GM12878 (cell line): ENCODE measurements around the gene NDRG2. TPM values are rescaled to one million over a fixed set of nuclear protein-coding genes. Genes with fewer than 3 reads are reported as not detected.

Experiments used
- ATAC-seq: fragments of 200-7000 bp; cut with Tn5 transposase; 3 replicates; pipeline ENCODE4 v1.9.1; 2020; ENCODE audit warnings: mild to moderate bottlenecking, moderate library complexity
- BruUV-seq: library from RNA; stranded (reverse); fragments of 400-500 nt; replicated peaks from 2 replicates; lab custom pipeline; 2021; lab: Mats Ljungman, UMichigan
- CTCF ChIA-PET: fragments of 300-600 bp; sonication (Branson Sonifier 250); formaldehyde crosslinking; extraction: SDS; loops from one replicate; lab custom pipeline; 2021; ENCODE audit warnings: inconsistent platforms; lab: Yijun Ruan, JAX
- POLR2A ChIA-PET: fragments of 350-600 bp; formaldehyde crosslinking; extraction: SDS; loops from one replicate; lab custom pipeline; 2021; ENCODE audit warnings: inconsistent platforms; lab: Charles Lee
- RAD21 ChIA-PET: fragments of 300-600 bp; sonication (Branson Sonifier 250); formaldehyde crosslinking; loops from one replicate; lab custom pipeline; 2023; ENCODE audit warnings: antibody characterized with exemption; ENCODE audit not compliant: unreplicated experiment; lab: Charles Lee
- SMC1A ChIA-PET: fragments of 300-600 bp; sonication (Branson Sonifier 250); formaldehyde crosslinking; loops from one replicate; lab custom pipeline; 2023; ENCODE audit not compliant: unreplicated experiment, uncharacterized antibody; lab: Charles Lee
- DNase-seq: peaks from one replicate; pipeline ENCODE4 v3.0.0-alpha.2; 2011; ENCODE audit warnings: low read depth, low spot score
- FAIRE-seq: peaks from 3 replicates; lab custom pipeline; 2011; peaks lifted over from hg19 to GRCh38; lab: Jason Lieb, UNC
- H2AFZ ChIP-seq: 2 replicates; pipeline ENCODE4 v1.6.0; 2011; ENCODE audit warnings: low read depth, low read length, control low read depth; ENCODE audit not compliant: control insufficient read depth
- H3K27ac ChIP-seq: 2 replicates; pipeline ENCODE4 v1.5.1; 2011; ENCODE audit warnings: control low read depth; ENCODE audit not compliant: control insufficient read depth, insufficient read depth
- H3K27me3 ChIP-seq, 2 experiments: replicated peaks in 1 of 2; 2 replicates each; pipeline versions ENCODE4 v1.6.0 to v1.6.1; 2011; ENCODE audit warnings: low read length in 1 of 2; ENCODE audit not compliant: control insufficient read depth in 2 of 2, insufficient read depth in 2 of 2
- H3K36me3 ChIP-seq, 2 experiments: 2 replicates each; pipeline ENCODE4 v1.5.1; 2011; ENCODE audit warnings: low read length in 1 of 2; ENCODE audit not compliant: control insufficient read depth in 2 of 2, insufficient read depth in 2 of 2
- H3K4me1 ChIP-seq: 2 replicates; pipeline ENCODE4 v1.6.1; 2011; ENCODE audit warnings: mild to moderate bottlenecking, low read length, moderate library complexity, mixed read lengths; ENCODE audit not compliant: control insufficient read depth, insufficient read depth
- H3K4me2 ChIP-seq: 2 replicates; pipeline ENCODE4 v1.6.0; 2011; ENCODE audit warnings: control low read depth; ENCODE audit not compliant: control insufficient read depth, insufficient read depth
- H3K4me3 ChIP-seq: fragments of 200-600 bp; sonication (generic); 2 replicates; pipeline ENCODE4 v1.5.1; 2016
- H3K79me2 ChIP-seq: 2 replicates; pipeline ENCODE4 v1.6.0; 2011; ENCODE audit warnings: low read length; ENCODE audit not compliant: control insufficient read depth, insufficient read depth
- H3K9ac ChIP-seq: 2 replicates; pipeline ENCODE4 v1.8.0; 2011; ENCODE audit warnings: low read length, control low read depth, mixed read lengths; ENCODE audit not compliant: control insufficient read depth, insufficient read depth
- H3K9me3 ChIP-seq: replicated peaks from 3 replicates; pipeline ENCODE4 v1.5.1; 2011; ENCODE audit warnings: mild to moderate bottlenecking, low read length; ENCODE audit not compliant: control insufficient read depth, insufficient read depth
- H4K20me1 ChIP-seq: 2 replicates; pipeline ENCODE4 v1.6.0; 2011; ENCODE audit not compliant: control insufficient read depth, insufficient read depth
- BCL11A ChIP-seq: IDR thresholded peaks from 2 replicates; pipeline ENCODE4 v1.6.1; 2011; ENCODE audit warnings: low read depth, low read length
- CBFB ChIP-seq: IDR thresholded peaks from 2 replicates; pipeline ENCODE4 v1.6.1; 2016; ENCODE audit warnings: antibody characterized with exemption, low read depth
- CHD1 ChIP-seq: IDR thresholded peaks from 2 replicates; pipeline ENCODE4 v1.6.1; 2012; ENCODE audit warnings: low read depth, low read length, improper control_type of control experiment
- DPF2 ChIP-seq: fragments of 450-650 bp; IDR thresholded peaks from 2 replicates; pipeline ENCODE4 v1.6.1; 2017; ENCODE audit warnings: mild to moderate bottlenecking
- IKZF1 ChIP-seq: fragments of 450-650 bp; conservative IDR thresholded peaks from 2 replicates; pipeline ENCODE4 v1.6.1; 2017; ENCODE audit warnings: antibody characterized with exemption, mild to moderate bottlenecking
- KDM1A ChIP-seq: fragments of 200-600 bp; sonication (generic); IDR thresholded peaks from 2 replicates; pipeline ENCODE4 v1.6.1; 2016; ENCODE audit warnings: borderline replicate concordance
- MEF2B ChIP-seq: fragments of 450-650 bp; IDR thresholded peaks from 2 replicates; pipeline ENCODE4 v1.6.1; 2018; ENCODE audit warnings: mild to moderate bottlenecking, moderate library complexity; ENCODE audit not compliant: partially characterized antibody, poor library complexity, severe bottlenecking
- PAX8 ChIP-seq: fragments of 450-650 bp; IDR thresholded peaks from 2 replicates; pipeline ENCODE4 v1.6.1; 2017; ENCODE audit warnings: mild to moderate bottlenecking, moderate library complexity
- POLR2AphosphoS5 ChIP-seq: IDR thresholded peaks from 2 replicates; pipeline ENCODE4 v1.6.1; 2011; ENCODE audit warnings: mild to moderate bottlenecking, low read length, inconsistent platforms
- POU2F2 ChIP-seq: IDR thresholded peaks from 3 replicates; pipeline ENCODE4 v1.6.1; 2011; ENCODE audit warnings: low read depth, mild to moderate bottlenecking, low read length, borderline replicate concordance
- RAD21 ChIP-seq: IDR thresholded peaks from 2 replicates; pipeline ENCODE4 v1.6.1; 2011; ENCODE audit warnings: mild to moderate bottlenecking, low read depth, low read length, moderate library complexity; ENCODE audit not compliant: insufficient read depth
- RELA ChIP-seq: fragments of 450-650 bp; IDR thresholded peaks from 2 replicates; pipeline ENCODE4 v1.8.0; 2014; ENCODE audit warnings: borderline replicate concordance; ENCODE audit not compliant: partially characterized antibody
- SKIL ChIP-seq: fragments of 450-650 bp; IDR thresholded peaks from 2 replicates; pipeline ENCODE4 v1.6.1; 2017; ENCODE audit warnings: mild to moderate bottlenecking, low read depth, inconsistent platforms; ENCODE audit not compliant: poor library complexity, severe bottlenecking
- SRF ChIP-seq, 2 experiments: IDR thresholded peaks; 2 replicates each; pipeline ENCODE4 v1.6.1; 2011; ENCODE audit warnings: low read depth in 2 of 2, low read length in 2 of 2, mild to moderate bottlenecking in 1 of 2, moderate library complexity in 1 of 2
- TBL1XR1 ChIP-seq: IDR thresholded peaks from 2 replicates; pipeline ENCODE4 v1.6.1; 2012; ENCODE audit warnings: low read depth, low read length, improper control_type of control experiment
- WGBS: methylation state at CpG from one replicate; pipeline ENCODE4 v1.1.6; 2016; ENCODE audit warnings: low lambda C conversion rate; ENCODE audit not compliant: insufficient replicate concordance, insufficient coverage; ENCODE audit errors: missing lambda C conversion rate; 5-methylcytosine and 5-hydroxymethylcytosine counted together
- in situ Hi-C: fragments of 300-500 bp; cut with MboI; formaldehyde crosslinking; loops from 9 replicates; pipeline ENCODE4 v1.14.3; 2018; ENCODE audit warnings: mixed read lengths
- intact Hi-C: fragments of 100-400 bp; cut with micrococcal nuclease; formaldehyde crosslinking; loops from one replicate; pipeline ENCODE4 v1.14.2; 2022; ENCODE audit not compliant: unreplicated experiment
- polyA plus RNA-seq, 11 experiments: library from polyadenylated mRNA; depleted of rRNA in 4 of 11; unstranded in 6 of 11; stranded (reverse) in 5 of 11; fragments of >200 nt; fragmentation: Nextera tagmentation in 4 of 11; fragmentation: Illumina TruSeq in 1 of 11; extraction: Ambion mirVana in 4 of 11; extraction: Trizol in 1 of 11; gene quantifications; 1 replicate in 1 of 11; 2 replicates in 10 of 11; pipeline versions ENCODE4 v1.2.1 to v1.2.3, GENCODE V29; 2011 to 2016; ENCODE audit warnings: inconsistent platforms in 2 of 11, missing spikeins in 2 of 11, low read depth in 1 of 11
- total RNA-seq, 4 experiments: library from RNA; depleted of rRNA in 3 of 4; stranded (reverse); fragments of >200 nt in 3 of 4; fragmentation: Illumina TruSeq in 1 of 4; extraction: Trizol in 1 of 4; gene quantifications; 2 replicates each; pipeline versions ENCODE4 v1.2.1 to v1.2.3, GENCODE V29; 2013 to 2021

The NDRG2 gene
- total and polyA plus RNA-seq, 10 of the 15 experiments (the other 5 are each of a cell fraction or from before 2014, with no cell fraction given) = 0.15 to 0.49 TPM; not detected in 8

DNA sequence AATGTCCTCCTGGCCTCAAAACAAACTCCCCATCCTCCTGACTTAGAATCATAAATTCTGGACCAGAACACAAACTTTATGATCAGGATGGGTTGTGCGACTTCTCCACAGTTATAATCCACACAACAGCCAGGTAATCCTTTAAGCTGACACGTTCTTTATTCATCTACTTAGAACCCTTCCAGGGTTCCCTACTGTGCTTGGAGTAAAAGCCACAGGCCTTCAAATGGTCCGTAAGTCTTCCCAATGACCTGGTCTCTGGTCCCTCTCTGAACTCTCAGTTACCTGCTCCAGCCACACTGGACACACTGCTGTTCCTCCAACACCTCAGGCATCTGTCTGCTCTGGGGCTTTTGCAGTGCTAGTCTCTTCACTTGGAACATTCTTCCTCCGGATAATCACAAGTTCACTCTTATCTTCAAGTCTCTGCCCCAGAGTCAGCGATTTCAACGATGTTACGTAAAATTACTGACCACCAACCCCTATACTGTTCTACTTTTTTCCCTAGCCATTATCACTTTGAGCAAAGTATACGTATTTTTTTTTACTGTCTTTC lies 15.6 kb upstream of the NDRG2 start:
- ATAC-seq (no peak), DNase-seq (no peak), FAIRE-seq (peak; percentile 23)
- H3K27ac ChIP-seq = no peak overlapping the region
- in situ Hi-C loops (no loop called here), intact Hi-C loops (loop anchor here (1.0 kb wide), 1 partner anchor 26 kb away; no protein-coding TSS in a partner anchor)
- no peak overlapping the region for H2AFZ ChIP-seq
- 34% methylated on average over 8 of the region's 8 CpGs for WGBS
- H3K9ac ChIP-seq = no peak overlapping the region
- ChIA-PET CTCF (interaction anchor here (0.8 to 4.3 kb wide), 11 partner anchors 9 to 70 kb away, joined by 3 to 57 read pairs (median 4); no protein-coding TSS in a partner anchor), POLR2A (interaction anchor here (0.6 to 0.8 kb wide), 2 partner anchors 26 to 274 kb away, joined by 3 read pairs; no protein-coding TSS in a partner anchor), SMC1A (interaction anchor here (1.2 to 3.8 kb wide), 4 partner anchors 21 to 69 kb away, joined by 3 to 36 read pairs (median 4); no protein-coding TSS in a partner anchor), RAD21 (interaction anchor here (0.6 to 3.5 kb wide), 6 partner anchors 26 to 64 kb away, joined by 3 to 24 read pairs (median 4); no protein-coding TSS in a partner anchor)
- H3K36me3 ChIP-seq = no peaks in the 10 kb centered on the region
- H3K4me3 ChIP-seq = no peak overlapping the region
- peaks cover 5% of the 10 kb centered on the region for H3K4me1 ChIP-seq
- H3K9me3 ChIP-seq = no peaks in the 10 kb centered on the region
- H4K20me1 ChIP-seq = no peaks in the 10 kb centered on the region
- peaks cover 0 to 11% of the 10 kb centered on the region in 2 experiments; a peak in 3 of 4 replicates for H3K27me3 ChIP-seq
- H3K4me2 ChIP-seq = no peak overlapping the region
- TF ChIP-seq PAX8 = no peak
- TF ChIP-seq DPF2 = no peak
- TF ChIP-seq SRF (IDR thresholded peaks at IDR 0.05; ENCODE audit: low read depth in 2 of 2, low read length in 2 of 2) = no peak
- no peak for TF ChIP-seq POU2F2
- no peak for TF ChIP-seq TBL1XR1
- no peak for TF ChIP-seq CHD1
- TF ChIP-seq IKZF1 = no peak
- no peak for TF ChIP-seq MEF2B
- TF ChIP-seq SKIL = no peak
- TF ChIP-seq KDM1A = no peak
- no peak for TF ChIP-seq RELA
- no peak for TF ChIP-seq BCL11A
- no peak for TF ChIP-seq CBFB
- TF ChIP-seq POLR2AphosphoS5 = no peak
- TF ChIP-seq RAD21 = no peak
- H3K79me2 ChIP-seq = no peaks in the 10 kb centered on the region
- BruUV-seq = no TSS peak
